ENCODE results near the gene RCAN2.

The RCAN2 gene

DNA sequence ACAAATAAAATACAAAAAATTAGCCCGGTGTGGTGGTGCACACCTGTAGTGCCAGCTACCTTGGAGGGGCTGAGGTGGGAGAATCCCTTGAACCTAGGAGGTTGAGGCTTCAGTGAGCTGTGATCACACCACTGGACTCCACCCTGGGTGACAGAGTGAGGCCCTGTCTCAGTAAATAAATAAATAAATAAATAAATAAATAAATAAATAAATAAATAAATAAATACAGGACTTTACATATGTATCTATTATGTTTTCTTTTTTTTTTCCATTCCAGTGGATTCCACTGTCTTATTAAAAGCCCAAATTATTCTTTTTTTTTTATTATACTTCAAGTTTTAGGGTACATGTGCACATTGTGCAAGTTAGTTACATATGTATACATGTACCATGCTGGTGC is 279.3 kb downstream of the RCAN2 start:
- no peak for DNase-seq (ENCODE audit: low read depth)

GRCh38 chr6:46210294-46210693 is 281.0 kb downstream of the RCAN2 start:
- DNase-seq (ENCODE audit: low read depth): no peak

GRCh38 chr6:46208303-46208702 is 282.9 kb downstream of the RCAN2 start:
- no peak for DNase-seq (ENCODE audit: low read depth)

DNA sequence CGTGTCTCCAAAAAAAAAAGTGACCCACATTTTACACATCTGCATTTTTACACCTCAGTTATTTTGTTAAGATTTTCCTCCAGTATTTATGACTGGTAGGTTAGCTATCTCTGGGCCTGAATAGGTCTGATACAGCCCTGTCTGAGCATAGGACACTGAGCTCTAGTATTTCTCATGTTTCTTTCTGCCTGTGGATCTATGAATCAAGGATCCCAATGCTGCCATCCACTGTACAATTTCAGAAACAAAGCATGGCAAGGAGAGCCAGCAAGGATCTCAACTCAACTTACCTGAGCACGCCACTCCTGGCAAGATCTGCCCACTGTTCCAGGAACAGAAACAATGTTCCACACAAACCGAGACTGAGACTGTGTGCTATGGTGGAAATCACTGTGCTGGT is 284.1 kb downstream of the RCAN2 start:
- no peak for DNase-seq (ENCODE audit: low read depth)

- DNase-seq (ENCODE audit: low read depth): no peak
Measured at GRCh38 chr6:46204880-46205650, 286.2 kb downstream of the RCAN2 start.

DNA sequence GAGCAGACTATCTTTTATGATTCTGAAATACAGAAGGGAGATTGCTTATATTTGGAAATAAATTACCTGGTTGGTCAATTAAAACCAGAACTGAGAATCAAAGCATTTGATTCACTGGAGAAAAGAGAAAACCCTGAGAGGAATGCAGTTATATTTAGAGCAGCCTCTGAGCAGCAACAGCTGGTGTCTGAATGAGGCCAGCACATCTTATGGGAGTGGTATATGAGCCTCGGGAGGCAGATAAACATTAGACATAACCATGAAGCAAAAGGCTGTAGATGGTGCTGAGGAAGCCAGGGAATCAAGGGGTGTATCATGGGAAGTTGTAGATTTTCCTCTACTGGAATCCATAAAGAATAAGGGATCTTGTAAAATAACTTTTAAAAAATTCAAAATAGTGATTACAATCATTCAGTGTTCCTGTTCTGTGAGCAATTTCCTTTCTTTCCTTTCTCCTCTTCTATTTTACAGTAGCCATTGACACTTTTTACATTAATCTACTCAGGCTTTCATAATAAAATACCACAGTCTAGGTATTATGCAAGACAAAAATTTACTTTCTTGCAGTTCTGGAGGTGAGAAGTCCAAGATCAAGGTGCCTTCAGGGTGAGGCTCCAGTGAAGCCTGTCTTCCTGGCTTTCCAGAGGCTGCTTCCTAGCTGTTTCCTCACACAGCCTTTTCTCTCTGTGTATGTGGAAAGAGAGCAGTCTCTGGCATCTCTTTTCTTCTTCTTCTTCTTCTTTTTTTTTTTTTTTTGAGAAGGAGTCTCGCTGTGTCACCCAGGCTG is 287.7 kb downstream of the RCAN2 start:
- DNase-seq (ENCODE audit: low read depth): no peak

DNA sequence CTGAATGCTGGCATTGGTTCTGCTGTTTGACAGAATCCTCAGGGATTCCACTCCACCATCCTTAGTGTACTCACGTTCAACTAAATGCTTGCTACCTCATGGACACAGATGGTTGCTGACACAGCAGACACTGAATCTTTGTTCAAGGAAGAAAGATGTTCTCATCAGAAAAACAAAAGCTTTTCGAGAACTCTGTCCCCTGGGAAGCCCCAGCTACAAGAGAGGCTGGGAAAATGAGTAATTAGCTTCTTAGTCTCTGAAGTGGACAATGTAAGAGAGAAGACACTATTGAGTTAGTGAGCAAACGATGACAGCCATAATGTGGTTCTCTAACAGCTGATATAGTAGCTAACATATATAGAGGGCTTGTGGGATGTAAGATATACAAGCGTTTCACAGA is 289.5 kb downstream of the RCAN2 start:
- DNase-seq (ENCODE audit: low read depth): no peak

DNA sequence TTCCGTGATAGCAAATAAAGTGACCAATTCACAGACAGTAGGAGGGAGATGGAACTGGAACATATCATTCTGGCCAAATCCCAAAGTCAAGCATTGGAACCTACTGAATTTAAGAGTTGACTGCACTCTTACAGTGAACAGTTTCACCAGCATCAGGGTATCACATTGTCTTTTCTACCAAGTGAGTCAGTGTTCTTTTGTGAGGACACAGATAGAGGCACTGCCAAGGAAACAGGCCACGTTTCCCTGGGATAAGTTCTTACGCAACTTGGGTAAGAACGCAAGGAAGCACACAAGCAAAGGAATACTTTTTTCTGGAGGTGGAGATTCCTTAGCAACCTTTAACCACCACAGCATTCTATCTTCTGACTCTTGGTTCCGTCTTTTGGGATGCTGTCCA is 291.9 kb downstream of the RCAN2 start:
- no peak for DNase-seq (ENCODE audit: low read depth)

DNA sequence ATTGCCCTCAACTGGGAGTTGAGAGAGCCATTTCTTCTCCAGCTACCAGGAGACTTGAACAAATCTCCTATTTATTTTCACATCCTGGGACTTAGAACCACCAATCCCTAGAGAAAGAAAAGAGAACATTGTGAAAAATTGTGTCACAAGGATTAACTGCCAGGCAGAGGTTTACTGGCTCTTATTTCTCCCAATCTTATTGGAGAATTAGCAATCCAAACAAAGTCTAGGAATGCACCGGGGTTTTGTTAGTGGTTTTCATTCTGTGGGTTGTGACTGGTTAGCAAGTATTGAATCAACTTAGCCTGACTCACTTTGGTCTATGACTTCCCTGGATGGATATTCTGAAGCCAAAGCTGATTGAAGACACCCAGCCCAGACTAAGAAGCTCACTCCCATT is 299.3 kb downstream of the RCAN2 start:
- no peak for DNase-seq (ENCODE audit: low read depth)

GRCh38 chr6:46190889-46191288 is 300.4 kb downstream of the RCAN2 start:
- DNase-seq (ENCODE audit: low read depth): no peak

- DNase-seq (ENCODE audit: low read depth): no peak
Measured at GRCh38 chr6:46189726-46190125, 301.5 kb downstream of the RCAN2 start.

DNA sequence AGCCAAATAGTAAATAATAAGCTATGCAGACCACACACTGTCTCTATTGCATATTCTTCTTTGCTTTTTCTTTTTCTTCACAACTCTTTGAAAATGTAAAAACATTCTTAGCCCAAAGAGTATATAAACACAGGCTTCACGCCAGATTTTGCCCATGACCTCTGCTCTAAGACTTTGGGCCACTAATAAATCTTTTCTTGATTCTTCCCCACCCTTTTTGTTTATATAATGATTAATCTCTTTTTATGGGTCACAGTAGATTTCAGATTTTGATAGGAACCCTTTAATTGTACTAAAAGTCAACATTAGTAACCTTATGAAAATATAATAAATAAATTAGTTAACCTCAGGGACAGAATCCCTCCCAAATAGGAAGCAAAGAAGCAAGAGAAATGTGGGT is 304.7 kb downstream of the RCAN2 start:
- DNase-seq (ENCODE audit: low read depth): no peak

DNA sequence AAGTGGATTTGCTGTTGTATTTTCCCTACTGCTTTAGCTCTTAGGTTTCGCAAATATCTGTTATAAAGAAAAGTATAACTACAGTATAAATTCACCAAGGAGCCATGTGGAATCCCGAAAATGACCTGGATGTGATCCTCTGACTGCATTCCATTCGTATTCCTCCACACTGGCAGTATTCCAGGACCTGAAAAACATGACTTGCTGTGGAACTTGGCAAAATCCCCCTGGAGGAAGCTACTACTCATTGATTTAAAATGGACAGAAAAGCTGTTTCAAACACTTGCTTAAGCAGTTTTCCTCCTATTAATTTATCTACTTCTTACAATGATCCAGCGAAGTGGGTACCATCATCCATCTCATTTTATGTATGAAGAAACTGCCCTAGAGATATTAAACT is 307.1 kb downstream of the RCAN2 start:
- DNase-seq (ENCODE audit: low read depth): no peak

DNA sequence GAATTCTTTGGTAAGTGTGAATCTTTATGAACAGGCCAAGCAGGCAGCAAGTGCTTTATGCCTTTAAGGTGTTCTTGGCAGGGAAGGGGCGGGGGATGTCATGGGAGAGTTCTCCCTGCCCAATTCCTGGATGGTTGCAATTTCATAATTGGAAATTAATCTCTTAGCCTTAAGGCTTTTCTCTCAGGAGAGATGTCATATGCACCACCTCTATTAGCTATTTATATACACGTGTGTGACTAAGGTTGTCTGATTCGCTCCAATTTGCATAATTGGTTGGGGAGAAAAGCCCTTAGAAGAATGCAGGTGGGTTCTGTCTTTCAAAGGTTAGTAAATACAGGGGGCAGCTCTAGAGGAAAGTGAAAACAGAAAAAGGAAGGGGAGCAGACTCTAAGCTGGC is 315.3 kb downstream of the RCAN2 start:
- no peak for DNase-seq (ENCODE audit: low read depth)

DNA sequence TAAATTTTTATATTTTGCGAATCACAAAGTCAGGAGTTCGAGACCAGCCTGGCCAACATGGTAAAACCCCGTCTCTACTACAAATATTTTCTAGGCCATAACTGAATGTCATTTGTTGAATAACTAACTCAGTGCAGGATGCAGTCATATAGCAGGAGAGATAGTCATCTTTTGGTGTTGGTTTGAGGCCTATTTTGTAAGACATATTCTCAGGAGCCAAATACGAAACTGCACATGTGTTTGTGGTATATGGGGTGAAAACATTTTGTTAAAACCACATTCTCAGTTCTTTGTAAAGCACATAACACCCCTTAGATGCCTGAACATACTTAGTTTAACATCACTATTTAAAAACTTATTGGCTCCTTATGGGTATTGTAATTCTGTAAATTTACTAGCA is 315.8 kb downstream of the RCAN2 start:
- no peak for DNase-seq (ENCODE audit: low read depth)

GRCh38 chr6:46174904-46175303 is 316.3 kb downstream of the RCAN2 start:
- no peak for DNase-seq (ENCODE audit: low read depth)

- DNase-seq (ENCODE audit: low read depth): no peak
Measured at GRCh38 chr6:46172176-46172575, 319.1 kb downstream of the RCAN2 start.

Measured in T-helper 22 cell (primary cell).